Smooth muscle cell of trachea (primary cell): ENCODE data around the gene DST. TPM values are rescaled to one million over a fixed set of nuclear protein-coding genes. Genes with fewer than 3 reads are reported as not detected.

ENCODE experiments used
- total RNA-seq: library from RNA; depleted of rRNA; stranded (reverse); fragments of >200 nt; gene quantifications from 2 replicates; pipeline ENCODE4 v1.2.1, GENCODE V29; 2014

DST gene
- total RNA-seq, result 426 and 433 TPM in 2 replicates

GRCh38 chr6:56642366-56643261, at the start of gene DST:
Gene DST (minus strand): TSS chr6:56642889.

